ENCODE data around the gene PDGFB. TPM values are rescaled to one million over a fixed set of nuclear protein-coding genes. Genes with fewer than 3 reads are reported as not detected.

Gene PDGFB
- total RNA-seq, 1 experiment from 2014 or later, result 0.05 TPM

GRCh38 chr22:39280250-39280649 lies 35.5 kb upstream of the PDGFB start:
- DNase-seq (ENCODE audit: low read depth, low spot score), result no peak
- in situ Hi-C loops (cut with HindIII; ENCODE audit: low pct_unique_long_range_greater_than_20kb, low sequenced_read_pairs), result no loop called here

- in situ Hi-C loops (cut with HindIII; ENCODE audit: low pct_unique_long_range_greater_than_20kb, low sequenced_read_pairs), result no loop called here
- no peak for DNase-seq (ENCODE audit: low read depth, low spot score)
Observed at GRCh38 chr22:39279170-39279850, 34.5 kb upstream of the PDGFB start.

GRCh38 chr22:39278040-39278439 lies 33.3 kb upstream of the PDGFB start:
- DNase-seq (ENCODE audit: low read depth, low spot score), result no peak
- in situ Hi-C loops (cut with HindIII; ENCODE audit: low pct_unique_long_range_greater_than_20kb, low sequenced_read_pairs), result no loop called here

- no peak for DNase-seq (ENCODE audit: low read depth, low spot score)
- in situ Hi-C loops (cut with HindIII; ENCODE audit: low pct_unique_long_range_greater_than_20kb, low sequenced_read_pairs), result no loop called here
Observed at GRCh38 chr22:39277142-39277607, 32.4 kb upstream of the PDGFB start.

- no peak for DNase-seq (ENCODE audit: low read depth, low spot score)
- in situ Hi-C loops (cut with HindIII; ENCODE audit: low pct_unique_long_range_greater_than_20kb, low sequenced_read_pairs), result no loop called here
Observed at GRCh38 chr22:39276440-39277141, 31.8 kb upstream of the PDGFB start.

- no peak for DNase-seq (ENCODE audit: low read depth, low spot score)
- in situ Hi-C loops (cut with HindIII; ENCODE audit: low pct_unique_long_range_greater_than_20kb, low sequenced_read_pairs), result no loop called here
Observed at GRCh38 chr22:39275814-39276439, 31.1 kb upstream of the PDGFB start.

GRCh38 chr22:39273950-39274887 lies 29.4 kb upstream of the PDGFB start:
- in situ Hi-C loops (cut with HindIII; ENCODE audit: low pct_unique_long_range_greater_than_20kb, low sequenced_read_pairs), result no loop called here
- DNase-seq (ENCODE audit: low read depth, low spot score), result no peak

GRCh38 chr22:39270792-39271191 lies 26.0 kb upstream of the PDGFB start:
- no peak for DNase-seq (ENCODE audit: low read depth, low spot score)
- in situ Hi-C loops (cut with HindIII; ENCODE audit: low pct_unique_long_range_greater_than_20kb, low sequenced_read_pairs), result no loop called here

GRCh38 chr22:39270280-39270679 lies 25.5 kb upstream of the PDGFB start:
- in situ Hi-C loops (cut with HindIII; ENCODE audit: low pct_unique_long_range_greater_than_20kb, low sequenced_read_pairs), result no loop called here
- DNase-seq (ENCODE audit: low read depth, low spot score), result no peak

GRCh38 chr22:39269095-39269790 lies 24.5 kb upstream of the PDGFB start:
- in situ Hi-C loops (cut with HindIII; ENCODE audit: low pct_unique_long_range_greater_than_20kb, low sequenced_read_pairs), result no loop called here
- no peak for DNase-seq (ENCODE audit: low read depth, low spot score)

GRCh38 chr22:39268645-39269044 lies 23.9 kb upstream of the PDGFB start:
- in situ Hi-C loops (cut with HindIII; ENCODE audit: low pct_unique_long_range_greater_than_20kb, low sequenced_read_pairs), result no loop called here

GRCh38 chr22:39267974-39268373 lies 23.2 kb upstream of the PDGFB start:
- in situ Hi-C loops (cut with HindIII; ENCODE audit: low pct_unique_long_range_greater_than_20kb, low sequenced_read_pairs), result no loop called here
- DNase-seq (ENCODE audit: low read depth, low spot score), result no peak

More at GRCh38 chr22:39268645-39269044, 23.9 kb upstream of the PDGFB start:
- no peak for DNase-seq (ENCODE audit: low read depth, low spot score)

GRCh38 chr22:39266398-39267030 lies 21.7 kb upstream of the PDGFB start:
- no peak for DNase-seq (ENCODE audit: low read depth, low spot score)
- in situ Hi-C loops (cut with HindIII; ENCODE audit: low pct_unique_long_range_greater_than_20kb, low sequenced_read_pairs), result no loop called here

GRCh38 chr22:39265143-39265886 lies 20.5 kb upstream of the PDGFB start:
- in situ Hi-C loops (cut with HindIII; ENCODE audit: low pct_unique_long_range_greater_than_20kb, low sequenced_read_pairs), result no loop called here
- DNase-seq (ENCODE audit: low read depth, low spot score), result no peak

- in situ Hi-C loops (cut with HindIII; ENCODE audit: low pct_unique_long_range_greater_than_20kb, low sequenced_read_pairs), result no loop called here
- DNase-seq (ENCODE audit: low read depth, low spot score), result no peak
Observed at GRCh38 chr22:39264349-39265038, 19.7 kb upstream of the PDGFB start.

All from SK-MEL-5 (cell line).